DMS79 treated with DMSO at 0.1 percent for 48 hours (cell line): ENCODE data around the gene SPCS2.
A peak's percentile ranks its signal among the peaks of the same experiment; 100 is the strongest.

Experiments used
- DNase-seq: peaks from one replicate; lab custom pipeline; 2025; lab: John Stamatoyannopoulos, UW

SPCS2 gene

DNA sequence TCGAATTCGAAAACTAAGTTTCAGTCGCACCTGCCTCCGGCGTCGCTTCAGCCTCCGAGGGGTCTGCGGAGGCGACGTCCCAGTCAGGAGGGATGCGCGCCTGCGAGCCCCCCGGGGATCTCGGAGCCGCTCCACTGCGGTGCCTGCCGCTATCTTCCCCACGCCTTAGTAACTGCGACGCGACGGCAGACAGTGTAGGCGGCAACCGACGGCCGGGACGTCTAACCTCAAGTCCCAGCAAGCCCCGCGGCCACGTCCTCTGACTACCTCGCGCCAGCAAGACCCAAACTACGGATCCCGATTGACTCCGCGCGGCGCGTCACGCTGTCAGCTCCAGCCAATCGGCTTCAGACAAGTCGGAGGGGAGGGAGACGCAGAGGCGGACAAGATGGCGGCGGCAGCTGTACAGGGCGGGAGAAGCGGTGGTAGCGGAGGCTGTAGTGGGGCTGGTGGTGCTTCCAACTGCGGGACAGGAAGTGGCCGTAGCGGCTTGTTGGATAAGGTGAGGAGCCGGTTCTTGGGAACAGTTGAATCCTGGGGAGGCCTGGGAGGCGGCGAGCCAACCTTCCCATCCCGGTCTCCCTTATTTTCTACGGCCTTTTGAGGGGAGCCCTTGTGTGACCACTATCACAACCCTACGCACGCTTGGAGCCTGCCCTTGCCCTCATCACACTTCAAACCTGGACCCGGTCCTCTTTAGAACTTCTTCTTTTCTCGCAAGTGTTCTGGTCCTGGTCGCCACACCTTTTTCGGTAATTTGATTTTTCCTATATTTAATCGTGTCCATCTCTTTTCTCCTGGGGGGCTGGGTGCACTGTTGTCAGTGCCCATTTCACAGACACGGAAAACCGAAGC is at the start of gene SPCS2, which contains the start of gene XRRA1:
Gene SPCS2 (plus strand): TSS at position 369 of the 855 bp plus-strand sequence. CDS start 20 bp downstream, at position 389.
Gene XRRA1 (minus strand): TSS at position 194 of the 855 bp plus-strand sequence. CDS start 8,213 bp downstream, outside the sequence.
- DNase-seq = peak; percentile 99

- no peak for DNase-seq
These were observed 46.7 kb upstream of the SPCS2 start for GRCh38 chr11:74902342-74902741.

GRCh38 chr11:74905326-74905725 is 43.7 kb upstream of the SPCS2 start:
- DNase-seq = no peak

- no peak for DNase-seq
These were observed 39.7 kb upstream of the SPCS2 start for GRCh38 chr11:74909385-74909784.

- no peak for DNase-seq
These were observed 39.3 kb upstream of the SPCS2 start for GRCh38 chr11:74909812-74910211.

DNA sequence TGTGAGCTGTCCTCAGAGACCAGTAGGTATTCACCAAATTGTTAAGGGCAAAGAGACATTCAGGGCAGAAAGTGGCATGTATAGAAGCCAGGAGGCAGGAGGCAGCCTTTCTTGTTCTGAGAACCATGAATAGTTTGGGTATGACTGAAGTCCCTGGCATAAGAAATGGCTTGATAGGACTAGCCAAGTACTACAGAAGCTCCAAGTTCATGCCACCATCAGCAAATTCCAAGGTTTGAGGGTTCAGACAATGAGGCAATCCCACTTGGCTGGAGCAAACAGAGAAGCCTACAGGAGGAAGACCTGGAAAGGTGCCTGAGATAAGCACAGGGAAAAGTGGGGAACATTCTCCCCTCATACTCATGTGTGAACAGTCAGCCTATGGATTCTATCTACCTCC is 25.9 kb upstream of the SPCS2 start:
- DNase-seq = no peak

- DNase-seq = no peak
These were observed 23.8 kb upstream of the SPCS2 start for GRCh38 chr11:74925281-74925680.

DNA sequence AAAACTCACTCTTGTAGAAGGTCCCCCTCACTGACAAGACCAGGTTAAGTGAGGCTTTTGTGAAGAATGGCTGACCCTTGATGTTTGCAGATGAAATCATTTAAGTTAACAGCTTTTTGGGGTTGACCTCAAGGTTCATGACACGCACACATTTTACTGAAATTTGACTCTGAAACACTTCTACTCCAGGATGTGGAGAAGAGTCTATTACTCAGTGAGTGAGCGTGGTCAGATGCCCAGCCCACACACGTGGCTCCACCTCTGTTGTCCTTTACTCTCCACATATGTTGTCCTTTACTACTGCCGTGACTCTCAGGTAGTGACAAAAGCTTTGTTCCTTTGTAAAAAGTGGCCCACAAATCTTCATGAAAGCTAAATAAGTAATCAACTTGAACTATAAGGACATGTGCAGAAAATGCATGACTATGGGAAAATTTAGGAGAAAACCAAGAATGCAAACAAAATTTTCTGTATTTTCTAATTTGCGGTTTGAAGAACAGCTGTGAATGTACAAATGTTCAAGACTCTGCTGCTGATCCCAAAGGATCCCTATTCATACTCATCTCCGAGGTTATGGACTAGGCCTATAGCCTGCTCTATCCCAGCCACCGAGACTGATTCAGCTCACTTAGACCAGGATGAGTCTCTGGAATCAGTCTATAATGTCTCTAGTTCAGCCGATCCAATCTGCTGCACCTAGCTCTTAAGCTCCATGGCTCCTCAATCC is 22.6 kb upstream of the SPCS2 start:
- no peak for DNase-seq

DNA sequence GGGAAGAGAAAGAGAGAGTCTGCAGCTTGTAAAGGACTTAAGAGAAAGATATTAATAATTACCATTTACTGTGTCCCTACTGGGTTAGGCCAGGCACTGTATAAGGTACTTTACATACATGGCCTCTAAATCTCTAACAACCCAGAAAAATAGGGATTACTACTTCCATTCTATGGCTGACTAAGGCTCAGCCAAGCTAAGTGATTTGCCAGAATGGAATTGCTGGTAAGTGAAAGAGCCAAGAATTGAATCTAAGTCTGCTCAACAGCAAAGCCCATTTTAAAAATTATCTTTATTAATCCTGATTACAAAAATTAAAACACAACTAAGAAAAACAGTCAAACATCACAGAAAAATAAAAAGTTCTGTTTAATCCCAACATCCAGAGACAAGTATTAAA is 21.6 kb upstream of the SPCS2 start:
- no peak for DNase-seq

DNA sequence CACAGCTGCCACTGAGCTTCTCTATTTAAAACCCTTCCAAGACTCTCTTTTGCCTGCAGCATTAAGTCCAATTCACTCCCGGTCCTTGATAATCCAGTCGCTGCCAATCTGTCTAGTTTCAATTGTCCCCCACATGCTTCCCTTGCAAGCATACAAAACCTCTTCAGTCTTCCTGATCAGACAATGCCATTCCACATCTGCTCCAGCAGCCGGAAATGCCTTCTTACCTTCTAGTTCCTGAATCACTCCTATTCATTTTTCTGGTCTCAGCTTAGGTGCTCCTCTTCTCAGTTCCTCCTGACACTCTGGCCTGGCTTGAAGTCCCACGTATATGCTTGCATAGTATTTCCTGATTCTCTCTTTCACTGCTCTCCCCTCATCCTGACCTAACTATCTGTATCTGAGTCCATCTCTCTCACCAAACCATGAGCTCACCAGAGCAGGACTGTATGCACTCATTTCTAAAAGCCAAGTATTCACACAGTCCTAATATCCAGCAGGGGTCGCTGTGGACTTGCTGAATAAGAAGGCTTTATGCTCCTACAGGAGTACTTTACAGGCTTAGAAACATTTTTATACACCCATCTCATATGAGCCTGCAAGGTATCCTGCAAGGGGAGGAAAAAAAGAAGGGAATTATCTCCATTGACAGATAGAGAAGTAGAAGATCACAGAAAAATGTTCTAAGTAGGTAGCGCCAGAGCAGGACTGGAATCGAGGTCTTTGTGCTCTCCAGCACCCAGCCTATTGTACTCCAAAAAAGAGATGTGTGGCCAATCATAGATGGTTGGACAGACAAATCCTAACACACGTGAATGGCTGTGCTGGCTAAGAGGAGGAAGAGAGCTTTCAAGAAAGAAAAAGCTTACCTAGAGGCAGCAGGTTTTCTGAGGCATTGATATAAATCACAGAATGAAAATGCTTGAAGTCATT is 19.4 kb upstream of the SPCS2 start:
- peak; percentile 89 for DNase-seq

- no peak for DNase-seq
These were observed 16.9 kb upstream of the SPCS2 start for GRCh38 chr11:74932169-74932568.

DNA sequence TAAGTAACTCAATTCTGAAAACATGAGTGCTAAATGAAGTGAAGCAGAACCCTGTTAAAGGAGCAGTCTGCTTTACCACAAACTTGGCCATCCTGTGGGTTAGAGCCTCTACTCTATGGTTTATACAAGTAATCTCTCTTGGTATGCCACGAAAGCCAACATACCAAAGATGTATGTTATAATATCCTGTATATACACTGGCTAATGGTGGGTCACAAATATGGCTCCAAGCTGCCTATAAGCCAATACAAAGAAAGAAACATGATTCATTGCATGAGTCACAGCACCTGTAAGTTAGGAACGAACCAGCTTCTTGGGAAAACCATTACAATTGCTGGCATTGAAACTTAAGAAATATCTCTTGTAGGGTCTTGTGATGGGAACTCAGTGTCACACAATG is 16.3 kb upstream of the SPCS2 start:
- DNase-seq = no peak

DNA sequence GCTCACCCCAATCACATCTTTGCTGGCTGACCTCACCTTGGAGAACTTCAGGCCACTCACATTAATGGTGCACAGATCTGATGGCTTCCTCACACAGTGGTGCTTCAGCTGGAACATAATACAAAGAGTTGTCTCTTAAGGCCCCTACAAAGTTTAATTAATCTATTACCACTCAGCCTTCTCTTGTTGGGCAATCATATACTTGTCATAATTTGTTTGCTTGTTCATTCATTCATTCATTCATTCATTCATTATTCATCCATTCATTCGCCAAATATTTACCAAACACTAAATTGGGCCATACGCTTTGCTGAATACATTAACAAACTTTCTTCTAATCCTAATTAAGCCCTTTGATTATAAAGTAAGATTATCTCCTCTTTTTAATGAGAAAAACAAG is 15.3 kb upstream of the SPCS2 start:
- no peak for DNase-seq

GRCh38 chr11:74935285-74935684 is 13.8 kb upstream of the SPCS2 start:
- no peak for DNase-seq

DNA sequence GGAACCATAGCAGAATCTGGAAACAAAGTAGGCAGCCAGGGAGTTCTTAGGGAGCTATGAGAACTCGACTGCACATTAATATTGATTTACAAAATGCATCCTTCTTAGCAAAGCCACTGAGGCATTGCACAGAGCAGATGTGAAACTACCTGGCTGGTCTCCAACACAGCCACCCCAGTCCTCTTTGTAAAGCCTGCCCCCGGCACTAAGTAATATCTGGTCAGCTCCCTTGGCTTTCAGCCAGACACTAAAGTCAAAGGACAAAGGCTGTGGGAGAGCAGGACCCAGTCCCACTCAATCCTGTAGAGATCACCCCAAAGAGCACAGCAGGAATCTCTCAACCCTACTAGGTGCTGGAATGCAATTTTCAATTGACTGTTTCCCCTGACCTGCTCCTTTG is 13.0 kb upstream of the SPCS2 start:
- DNase-seq = peak; percentile 92

GRCh38 chr11:74936976-74937375 is 12.1 kb upstream of the SPCS2 start:
- no peak for DNase-seq

- DNase-seq = no peak
These were observed 11.2 kb upstream of the SPCS2 start for GRCh38 chr11:74937696-74938475.

- no peak for DNase-seq
These were observed 7.6 kb upstream of the SPCS2 start for GRCh38 chr11:74941492-74941891.

GRCh38 chr11:74942073-74942759 is 6.8 kb upstream of the SPCS2 start:
- no peak for DNase-seq

GRCh38 chr11:74948546-74948897 is 544 bp upstream of the SPCS2 start:
- peak; percentile 52 for DNase-seq

DNA sequence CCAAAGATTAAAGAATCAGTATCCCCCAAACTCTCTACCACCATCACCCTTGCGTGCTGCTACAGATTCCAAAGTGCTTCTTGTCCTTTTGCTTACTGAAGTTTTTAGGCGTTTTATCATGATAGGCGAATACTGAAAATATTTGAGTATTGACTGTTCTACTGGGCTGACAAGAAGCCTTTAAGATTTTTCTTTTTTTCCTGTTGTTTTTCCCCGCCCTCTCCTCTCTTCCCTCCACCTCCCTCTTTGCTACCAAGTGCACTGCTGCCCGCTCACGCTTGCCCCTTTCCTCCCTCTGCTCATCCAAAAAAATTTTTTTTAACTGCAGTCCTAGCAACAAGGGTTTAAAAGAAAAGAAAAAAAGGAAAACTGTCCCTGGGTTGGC is 679 bp downstream of the SPCS2 start:
- peak; percentile 28 for DNase-seq
